22Rv1 (cell line): ENCODE measurements around the gene ADIPOR2.

Source experiments
- CTCF ChIP-seq: fragments of 450-650 bp; IDR thresholded peaks from 2 replicates; pipeline ENCODE4 v1.5.1; 2017; ENCODE audit warnings: mild to moderate bottlenecking
- ZFX ChIP-seq: fragments of 450-650 bp; IDR thresholded peaks from 2 replicates; pipeline ENCODE4 v1.6.1; 2017; ENCODE audit warnings: antibody characterized with exemption, borderline replicate concordance

GRCh38 chr12:1798641-1799020, 107.8 kb downstream of the ADIPOR2 start:
- no peak for TF ChIP-seq CTCF
- TF ChIP-seq ZFX, result no peak
